Fibroblast of peridontal ligament (primary cell): ENCODE results near the gene PDHB.
"Not testable (repeated sequence)": the region's sequence is repeated elsewhere in the genome, so short reads cannot be mapped to it uniquely, and the experiment has no call there.

Source experiments
- DNase-seq: peaks from one replicate; pipeline ENCODE4 v3.0.0-alpha.2; 2010; ENCODE audit errors: extremely low read depth

PDHB gene

GRCh38 chr3:58433400-58434167 lies at the start of gene PDHB:
Gene PDHB, minus strand, starts transcription at chr3:58433832. Its CDS starts 23 bp downstream, at chr3:58433809.
- peak; percentile 80 for DNase-seq

- no peak for DNase-seq
These were observed 49.4 kb upstream of the PDHB start for GRCh38 chr3:58482917-58483636.

- no peak for DNase-seq
These were observed 46.7 kb upstream of the PDHB start for GRCh38 chr3:58480309-58480708.

- no peak for DNase-seq
These were observed 45.1 kb upstream of the PDHB start for GRCh38 chr3:58478781-58479180.

GRCh38 chr3:58474967-58475578 lies 41.4 kb upstream of the PDHB start:
- DNase-seq = no peak

GRCh38 chr3:58474348-58474911 lies 40.8 kb upstream of the PDHB start:
- DNase-seq = no peak

GRCh38 chr3:58473275-58473674 lies 39.6 kb upstream of the PDHB start:
- DNase-seq = no peak

GRCh38 chr3:58471025-58471887 lies 37.6 kb upstream of the PDHB start:
- peak; percentile 77 for DNase-seq

GRCh38 chr3:58470363-58471024 lies 36.9 kb upstream of the PDHB start:
- DNase-seq = no peak

- DNase-seq = no peak
These were observed 35.5 kb upstream of the PDHB start for GRCh38 chr3:58469096-58469495.

- DNase-seq = no peak
These were observed 33.4 kb upstream of the PDHB start for GRCh38 chr3:58466899-58467563.

- no peak for DNase-seq
These were observed 31.2 kb upstream of the PDHB start for GRCh38 chr3:58464866-58465265.

GRCh38 chr3:58463942-58464271 lies 30.3 kb upstream of the PDHB start:
- DNase-seq = no peak

GRCh38 chr3:58463181-58463941 lies 29.7 kb upstream of the PDHB start:
- DNase-seq = peak; percentile 74

- no peak for DNase-seq
These were observed 29.2 kb upstream of the PDHB start for GRCh38 chr3:58462829-58463180.

GRCh38 chr3:58459160-58459559 lies 25.5 kb upstream of the PDHB start:
- no peak for DNase-seq

- no peak for DNase-seq
These were observed 18.5 kb upstream of the PDHB start for GRCh38 chr3:58452176-58452575.

- no peak for DNase-seq
These were observed 8.2 kb upstream of the PDHB start for GRCh38 chr3:58441514-58442450.

- DNase-seq = not testable (repeated sequence)
These were observed 7.3 kb upstream of the PDHB start for GRCh38 chr3:58440996-58441355.
